Progenitor cell of endocrine pancreas (in vitro differentiated cells): Measurements from ENCODE around the gene S1PR3. TPM values are rescaled to one million over a fixed set of nuclear protein-coding genes. Genes with fewer than 3 reads are reported as not detected.
"Not testable (repeated sequence)": the region's sequence is repeated elsewhere in the genome, so short reads cannot be mapped to it uniquely, and the experiment has no call there.

Source experiments
- DNase-seq: peaks from one replicate; pipeline ENCODE4 v3.0.0; 2021; ENCODE audit warnings: low spot score; ENCODE audit not compliant: unreplicated experiment
- H3K27ac Mint-ChIP-seq: 2 replicates; pipeline ENCODE4 v1.8.0; 2021; ENCODE audit warnings: mild to moderate bottlenecking, moderate library complexity, mixed read lengths
- H3K27me3 Mint-ChIP-seq: 2 replicates; pipeline ENCODE4 v1.8.0; 2021; ENCODE audit warnings: mixed read lengths
- H3K36me3 Mint-ChIP-seq: 2 replicates; pipeline ENCODE4 v1.8.0; 2022; ENCODE audit warnings: mixed read lengths; ENCODE audit not compliant: insufficient read depth
- H3K4me1 Mint-ChIP-seq: 2 replicates; pipeline ENCODE4 v1.8.0; 2021; ENCODE audit warnings: low read depth, mixed read lengths
- H3K4me3 Mint-ChIP-seq: 2 replicates; pipeline ENCODE4 v1.8.0; 2021; ENCODE audit warnings: low read depth, mild to moderate bottlenecking, moderate library complexity, mixed read lengths
- H3K9me3 Mint-ChIP-seq: 2 replicates; pipeline ENCODE4 v1.8.0; 2021; ENCODE audit warnings: low read depth, mixed read lengths
- long read RNA-seq: library from polyadenylated mRNA; unstranded; transcript quantifications from one replicate; pipeline ENCODE4 v2.0.0, GENCODE V29; 2020
- total RNA-seq: library from RNA; stranded (reverse); gene quantifications from 2 replicates; pipeline ENCODE4 v1.2.1, GENCODE V29; 2021
- TF ChIP-seq, protein P1 (sequence below): fragments of 200-600 bp; sonication (generic); IDR thresholded peaks from one replicate; pipeline ENCODE4 v1.5.0; 2021; ENCODE audit warnings: antibody characterized with exemption, mild to moderate bottlenecking; ENCODE audit not compliant: unreplicated experiment

S1PR3 gene
- 1.6 and 1.7 TPM in 2 replicates for total RNA-seq
- long read RNA-seq, full-length matches to known transcripts: 6 of 7 reads
- long read RNA-seq, partial matches to known transcripts: 0 of 7 reads
- long read RNA-seq, other reads (novel, unspliced or antisense): 1 of 7 reads

DNA sequence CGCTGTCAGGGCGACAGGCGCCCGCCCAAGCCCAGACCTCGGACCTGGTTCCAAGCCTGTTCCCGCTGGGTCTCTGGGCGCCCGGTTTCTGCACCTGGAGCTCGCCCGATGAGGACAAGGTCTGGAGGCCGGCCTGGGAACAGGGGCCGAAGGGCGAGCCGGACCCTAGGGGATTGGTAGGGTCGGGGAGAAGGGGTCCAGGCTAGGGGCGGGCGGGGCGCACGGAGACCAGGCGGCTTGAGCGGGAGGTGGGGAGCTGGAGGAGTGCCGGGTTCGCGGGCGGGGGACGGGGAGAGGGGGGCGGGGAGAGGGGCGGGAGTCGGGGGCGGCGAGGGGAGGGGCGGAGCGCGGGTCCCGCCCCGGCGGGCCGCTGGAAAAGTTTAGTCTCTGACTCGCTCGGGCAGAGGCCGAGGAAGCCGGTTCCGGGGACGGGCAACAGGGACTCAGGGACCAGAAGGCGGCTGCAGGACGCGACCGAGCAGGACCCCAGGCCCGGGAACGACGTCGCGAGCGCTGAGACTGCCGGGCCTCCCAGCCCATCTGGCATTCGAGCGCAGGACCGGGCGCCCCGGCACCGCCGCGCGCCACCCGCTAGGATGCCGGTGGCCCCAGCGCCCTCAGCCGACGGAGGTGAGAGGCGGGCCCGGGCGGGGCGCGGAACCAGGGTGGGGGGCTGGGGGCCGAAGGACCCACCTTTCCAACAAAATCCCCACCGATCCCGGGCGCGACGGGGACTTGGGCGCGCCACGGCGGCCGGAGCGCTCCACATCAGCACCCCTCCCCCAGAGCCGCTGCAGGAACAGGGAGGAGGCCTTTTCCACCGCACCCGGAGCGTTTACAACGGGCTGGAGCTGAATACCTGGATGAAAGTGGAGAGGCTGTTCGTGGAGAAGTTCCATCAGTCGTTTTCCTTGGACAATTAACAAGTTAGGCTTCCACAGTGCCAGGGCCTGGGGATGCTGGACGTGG is at the start of gene S1PR3:
S1PR3 (plus strand) TSS at position 403 of the 969 bp plus-strand sequence. CDS start 9,733 bp downstream, outside the sequence.
- peaks cover 6% of the 10 kb centered on the region for H3K4me1 Mint-ChIP-seq
- H3K27me3 Mint-ChIP-seq: peaks cover 50% of the 10 kb centered on the region
- peak within 1 kb of the TSS; percentile 62 for H3K27ac Mint-ChIP-seq

GRCh38 chr9:88941586-88941985 is 49.7 kb upstream of the S1PR3 start:
- H3K4me3 Mint-ChIP-seq, H3K9me3 Mint-ChIP-seq, H3K36me3 Mint-ChIP-seq, DNase-seq, H3K27ac Mint-ChIP-seq: not testable (repeated sequence)
- Mint-ChIP-seq H3K27me3 (peaks cover 62% of the 10 kb centered on the region), H3K4me1 (peaks cover 12% of the 10 kb centered on the region)

More for the DNA sequence above, at the start of gene S1PR3:
- Mint-ChIP-seq H3K4me3 (peak within 1 kb of the TSS; percentile 82), H3K36me3 (no peaks in the 10 kb centered on the region), H3K9me3 (no peaks in the 10 kb centered on the region)
- DNase-seq: peak; percentile 41
- TF ChIP-seq, protein P1, sequence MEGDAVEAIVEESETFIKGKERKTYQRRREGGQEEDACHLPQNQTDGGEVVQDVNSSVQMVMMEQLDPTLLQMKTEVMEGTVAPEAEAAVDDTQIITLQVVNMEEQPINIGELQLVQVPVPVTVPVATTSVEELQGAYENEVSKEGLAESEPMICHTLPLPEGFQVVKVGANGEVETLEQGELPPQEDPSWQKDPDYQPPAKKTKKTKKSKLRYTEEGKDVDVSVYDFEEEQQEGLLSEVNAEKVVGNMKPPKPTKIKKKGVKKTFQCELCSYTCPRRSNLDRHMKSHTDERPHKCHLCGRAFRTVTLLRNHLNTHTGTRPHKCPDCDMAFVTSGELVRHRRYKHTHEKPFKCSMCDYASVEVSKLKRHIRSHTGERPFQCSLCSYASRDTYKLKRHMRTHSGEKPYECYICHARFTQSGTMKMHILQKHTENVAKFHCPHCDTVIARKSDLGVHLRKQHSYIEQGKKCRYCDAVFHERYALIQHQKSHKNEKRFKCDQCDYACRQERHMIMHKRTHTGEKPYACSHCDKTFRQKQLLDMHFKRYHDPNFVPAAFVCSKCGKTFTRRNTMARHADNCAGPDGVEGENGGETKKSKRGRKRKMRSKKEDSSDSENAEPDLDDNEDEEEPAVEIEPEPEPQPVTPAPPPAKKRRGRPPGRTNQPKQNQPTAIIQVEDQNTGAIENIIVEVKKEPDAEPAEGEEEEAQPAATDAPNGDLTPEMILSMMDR: peak; percentile 37

DNA sequence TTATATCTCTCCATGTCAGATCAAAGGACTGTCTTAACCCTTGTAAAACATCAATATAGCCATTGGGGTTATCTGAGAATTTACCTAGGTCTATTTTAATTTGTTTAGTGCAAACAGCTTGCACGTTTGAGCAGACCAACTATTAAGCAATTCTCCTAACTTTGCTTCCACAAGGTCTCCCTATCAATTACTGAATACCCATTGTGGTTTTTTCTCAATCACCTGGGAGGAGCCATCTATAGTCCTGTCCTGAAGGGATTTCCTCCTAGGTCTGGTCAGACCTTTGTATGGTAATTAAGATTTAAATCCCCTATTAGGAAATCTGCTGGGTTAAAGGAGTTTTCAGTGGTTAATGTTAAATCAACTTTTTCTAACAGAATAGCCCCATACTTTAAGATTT is 48.9 kb upstream of the S1PR3 start:
- peaks cover 12% of the 10 kb centered on the region for H3K4me1 Mint-ChIP-seq
- no peak for DNase-seq
- no peaks in the 10 kb centered on the region for H3K36me3 Mint-ChIP-seq
- H3K27ac Mint-ChIP-seq: no peak overlapping the region
- peaks cover 63% of the 10 kb centered on the region for H3K27me3 Mint-ChIP-seq
- TF ChIP-seq, protein P1: no peak
- H3K9me3 Mint-ChIP-seq: peaks cover 3% of the 10 kb centered on the region
- no peak overlapping the region for H3K4me3 Mint-ChIP-seq

DNA sequence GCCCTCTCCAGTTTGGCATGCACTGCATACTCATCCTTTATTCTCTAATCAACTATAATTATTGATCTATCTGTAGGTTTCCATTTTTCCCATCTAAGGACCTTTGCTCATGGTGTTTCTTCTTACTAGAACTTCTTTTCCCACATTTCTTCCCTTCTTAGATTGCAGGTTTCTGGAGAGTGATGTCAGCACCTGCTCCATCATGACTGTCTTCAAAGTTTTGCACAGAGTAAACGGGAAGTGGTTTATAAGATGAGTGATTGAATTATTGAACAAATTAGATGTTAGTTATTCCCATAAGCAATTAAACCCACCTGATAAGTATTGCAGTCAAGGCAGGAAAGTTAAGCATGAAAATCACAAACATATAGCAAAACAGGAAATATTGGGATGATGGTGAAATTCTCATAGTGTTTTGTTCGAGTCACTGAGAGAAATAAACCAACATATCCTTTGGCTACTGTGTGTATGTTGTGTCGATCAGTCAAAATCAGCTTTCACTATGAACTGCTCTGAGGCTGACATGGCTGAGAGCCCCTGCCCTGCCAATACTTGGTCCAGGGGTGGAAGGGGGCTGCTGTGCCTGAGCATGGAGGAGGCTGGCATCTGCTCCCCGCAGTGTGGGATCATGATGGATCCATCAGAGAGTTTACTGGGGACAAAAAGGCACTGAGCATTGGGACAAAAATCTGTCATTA is 45.5 kb upstream of the S1PR3 start:
- no peak for DNase-seq
- Mint-ChIP-seq H3K27me3 (peaks cover 65% of the 10 kb centered on the region), H3K36me3 (no peaks in the 10 kb centered on the region), H3K4me3 (no peak overlapping the region), H3K4me1 (peaks cover 25% of the 10 kb centered on the region), H3K9me3 (peaks cover 3% of the 10 kb centered on the region), H3K27ac (no peak overlapping the region)
- TF ChIP-seq, protein P1: no peak

- H3K4me3 Mint-ChIP-seq: no peak overlapping the region
- no peaks in the 10 kb centered on the region for H3K36me3 Mint-ChIP-seq
- H3K27ac Mint-ChIP-seq: no peak overlapping the region
- H3K4me1 Mint-ChIP-seq: peaks cover 15% of the 10 kb centered on the region
- TF ChIP-seq, protein P1: no peak
- no peak for DNase-seq
- peaks cover 66% of the 10 kb centered on the region for H3K27me3 Mint-ChIP-seq
- H3K9me3 Mint-ChIP-seq: peaks cover 3% of the 10 kb centered on the region
These were observed 43.4 kb upstream of the S1PR3 start for GRCh38 chr9:88947581-88948573.
